GM12872 (cell line): ENCODE results near the gene SPTBN5.

Experiments used
- TF ChIP-seq, protein P1 (sequence below): IDR thresholded peaks from 3 replicates; pipeline ENCODE4 v1.5.1; 2011; ENCODE audit warnings: low read depth, mild to moderate bottlenecking, low read length, moderate library complexity; ENCODE audit not compliant: insufficient read depth

The SPTBN5 gene

DNA sequence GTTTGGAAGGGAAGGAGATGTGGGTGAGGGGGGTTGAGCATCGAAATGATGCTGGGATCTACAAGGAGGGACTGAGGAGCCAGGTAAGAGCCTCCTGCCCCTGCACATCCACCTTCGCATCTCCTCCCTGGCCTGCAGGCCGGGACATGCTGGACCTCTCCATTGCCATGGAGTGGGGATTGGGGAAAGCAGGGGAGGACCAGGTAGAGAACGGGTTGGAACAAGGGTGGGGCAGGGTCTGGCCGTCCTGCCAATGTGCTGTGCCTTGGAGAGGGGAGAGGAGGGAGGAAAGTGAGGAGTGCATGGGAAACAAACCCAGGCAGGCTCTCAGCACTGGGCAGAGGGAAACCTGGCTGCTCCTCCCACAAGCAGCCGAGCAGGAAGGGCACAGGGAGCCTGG, 44.6 kb downstream of the SPTBN5 start:
- TF ChIP-seq, protein P1, sequence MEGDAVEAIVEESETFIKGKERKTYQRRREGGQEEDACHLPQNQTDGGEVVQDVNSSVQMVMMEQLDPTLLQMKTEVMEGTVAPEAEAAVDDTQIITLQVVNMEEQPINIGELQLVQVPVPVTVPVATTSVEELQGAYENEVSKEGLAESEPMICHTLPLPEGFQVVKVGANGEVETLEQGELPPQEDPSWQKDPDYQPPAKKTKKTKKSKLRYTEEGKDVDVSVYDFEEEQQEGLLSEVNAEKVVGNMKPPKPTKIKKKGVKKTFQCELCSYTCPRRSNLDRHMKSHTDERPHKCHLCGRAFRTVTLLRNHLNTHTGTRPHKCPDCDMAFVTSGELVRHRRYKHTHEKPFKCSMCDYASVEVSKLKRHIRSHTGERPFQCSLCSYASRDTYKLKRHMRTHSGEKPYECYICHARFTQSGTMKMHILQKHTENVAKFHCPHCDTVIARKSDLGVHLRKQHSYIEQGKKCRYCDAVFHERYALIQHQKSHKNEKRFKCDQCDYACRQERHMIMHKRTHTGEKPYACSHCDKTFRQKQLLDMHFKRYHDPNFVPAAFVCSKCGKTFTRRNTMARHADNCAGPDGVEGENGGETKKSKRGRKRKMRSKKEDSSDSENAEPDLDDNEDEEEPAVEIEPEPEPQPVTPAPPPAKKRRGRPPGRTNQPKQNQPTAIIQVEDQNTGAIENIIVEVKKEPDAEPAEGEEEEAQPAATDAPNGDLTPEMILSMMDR, result no peak

GRCh38 chr15:41848631-41849030, 45.2 kb downstream of the SPTBN5 start:
- TF ChIP-seq, protein P1, result no peak

GRCh38 chr15:41847981-41848380, 45.9 kb downstream of the SPTBN5 start:
- TF ChIP-seq, protein P1, result no peak

DNA sequence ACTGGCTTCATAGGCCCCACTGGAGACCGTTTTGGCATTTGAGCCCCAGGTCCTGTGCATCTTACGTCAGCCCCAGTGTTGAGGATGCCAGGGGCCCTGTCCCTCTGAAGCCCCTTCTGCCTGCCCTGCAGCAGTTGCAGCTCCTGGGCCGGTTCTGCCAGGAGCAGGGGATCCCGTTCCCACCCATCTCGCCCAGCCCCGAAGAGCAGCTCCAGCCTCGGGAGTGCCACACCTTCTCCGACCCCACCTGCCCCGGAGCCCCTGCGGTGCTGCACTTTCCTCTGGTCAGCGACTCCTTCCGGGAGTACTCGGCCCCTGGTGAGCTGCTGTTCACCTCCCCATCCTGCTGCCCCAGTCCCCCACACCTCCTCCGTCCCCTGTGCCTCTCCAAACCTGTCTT, 46.6 kb downstream of the SPTBN5 start:
- TF ChIP-seq, protein P1, result no peak

- TF ChIP-seq, protein P1, result no peak
Observed at GRCh38 chr15:41844814-41845213, 49.0 kb downstream of the SPTBN5 start.

GRCh38 chr15:41843571-41843970, 50.3 kb downstream of the SPTBN5 start:
- TF ChIP-seq, protein P1, result no peak

GRCh38 chr15:41842229-41842628, 51.6 kb downstream of the SPTBN5 start:
- TF ChIP-seq, protein P1, result no peak

DNA sequence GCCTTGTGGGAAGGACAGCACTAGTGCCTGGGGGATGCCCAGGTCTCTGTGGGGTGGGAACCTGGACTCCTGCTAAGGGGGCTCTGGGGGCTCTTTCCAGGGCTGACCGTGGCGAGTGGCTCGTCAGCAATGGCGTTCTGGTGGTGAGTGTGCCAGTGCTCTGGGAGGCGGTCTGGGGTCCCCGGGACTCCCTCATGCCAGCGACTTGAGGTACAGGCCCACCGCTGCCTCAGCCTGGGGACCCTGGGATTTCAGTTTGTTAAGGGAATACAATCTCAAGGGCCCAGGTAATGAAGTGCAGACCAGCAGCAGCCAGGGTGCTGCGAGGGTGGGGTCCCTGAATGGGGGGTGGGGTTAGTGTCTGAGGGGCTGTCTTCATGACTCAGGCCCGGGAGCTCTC, 52.7 kb downstream of the SPTBN5 start:
- TF ChIP-seq, protein P1, result no peak
